GM10266 (cell line): ENCODE data around the gene AK5.

Experiments
- DNase-seq: peaks from one replicate; pipeline ENCODE4 v3.0.0; 2012; ENCODE audit errors: extremely low spot score
- CTCF ChIP-seq: IDR thresholded peaks from 2 replicates; pipeline ENCODE4 v1.5.1; 2012; ENCODE audit warnings: mild to moderate bottlenecking, low read depth; ENCODE audit not compliant: control insufficient read depth, insufficient read depth; ENCODE audit errors: missing control alignments

The AK5 gene

GRCh38 chr1:77378723-77379535, 97.1 kb downstream of the AK5 start:
- TF ChIP-seq CTCF: no peak
- no peak for DNase-seq

- DNase-seq: no peak
- no peak for TF ChIP-seq CTCF
Measured at GRCh38 chr1:77382366-77382765, 100.5 kb downstream of the AK5 start.

- DNase-seq: no peak
- no peak for TF ChIP-seq CTCF
Measured at GRCh38 chr1:77383236-77383635, 101.4 kb downstream of the AK5 start.

DNA sequence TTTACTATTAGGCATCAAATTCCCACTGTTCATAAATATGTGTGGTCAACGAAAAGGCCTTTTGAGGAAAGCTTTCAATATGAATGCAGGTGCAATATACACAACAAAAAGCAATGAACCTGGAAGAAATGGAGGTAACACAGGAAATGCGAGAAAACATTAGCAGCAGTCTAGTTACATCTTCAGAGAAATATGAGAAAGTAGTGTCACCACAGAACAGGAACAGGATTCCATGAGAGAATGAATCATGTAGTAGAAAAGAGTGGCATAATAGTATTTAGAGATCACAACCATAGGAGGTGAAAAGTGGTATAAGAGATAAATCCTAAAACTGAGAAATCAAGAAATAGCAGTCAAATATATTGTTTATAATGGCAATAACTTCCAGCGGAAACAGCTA, 103.7 kb downstream of the AK5 start:
- no peak for TF ChIP-seq CTCF

DNA sequence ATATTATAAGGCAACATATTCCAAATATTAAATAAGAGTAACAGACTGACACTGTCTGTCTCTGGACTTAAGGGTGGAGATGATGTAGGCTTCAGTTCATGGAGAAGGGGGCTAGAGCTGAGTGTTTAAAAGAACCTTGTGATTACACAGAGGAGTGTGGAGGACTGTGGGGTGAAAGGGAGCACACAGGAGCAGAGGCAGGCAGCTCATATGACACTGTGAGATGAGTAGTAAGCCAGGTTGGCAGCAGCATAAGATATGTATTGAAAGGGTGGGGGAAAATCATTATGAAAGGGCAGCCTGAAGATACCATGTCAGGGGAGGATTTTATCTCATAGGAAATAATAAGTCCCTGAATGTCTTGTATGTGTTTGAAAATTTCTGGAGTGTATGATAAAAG, 104.5 kb downstream of the AK5 start:
- TF ChIP-seq CTCF: no peak
- DNase-seq: no peak

More for the DNA sequence above, 103.7 kb downstream of the AK5 start:
- DNase-seq: no peak

GRCh38 chr1:77387553-77387952, 105.7 kb downstream of the AK5 start:
- TF ChIP-seq CTCF: no peak
- DNase-seq: no peak

DNA sequence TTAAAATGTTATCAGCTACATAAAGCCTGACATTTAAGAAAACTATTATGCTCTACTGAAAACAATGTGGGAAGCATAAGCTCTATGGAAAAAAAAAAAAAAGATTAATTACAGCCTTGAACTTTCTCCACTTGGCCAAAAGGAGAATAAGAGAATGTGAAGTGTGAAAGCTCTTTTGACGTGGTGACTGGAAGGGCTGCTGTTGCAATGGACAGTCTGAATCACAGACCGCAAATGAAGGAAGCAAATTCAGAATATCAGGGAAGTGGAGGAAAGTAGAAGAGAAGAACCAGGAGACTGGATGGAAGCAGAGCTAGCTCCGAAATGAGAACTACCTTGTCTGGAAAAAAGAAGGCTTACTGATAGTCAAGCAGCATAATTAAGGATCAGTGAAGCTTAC, 106.8 kb downstream of the AK5 start:
- DNase-seq: no peak
- no peak for TF ChIP-seq CTCF
